ENCODE data around the gene PRKAR2A. TPM values are rescaled to one million over a fixed set of nuclear protein-coding genes. Genes with fewer than 3 reads are reported as not detected.
A peak's percentile ranks its signal among the peaks of the same experiment; 100 is the strongest.

The PRKAR2A gene
- total RNA-seq, 2 donors from 2014 or later: 14.8 to 32.0 TPM

- ATAC-seq (no peak), DNase-seq (no peak)
- 96 to 98% methylated on average over 4 of the region's 4 CpGs for WGBS, 2 donors
- TF ChIP-seq POLR2A (IDR thresholded peaks at IDR 0.05): no peak
- no peak for TF ChIP-seq CTCF (IDR thresholded peaks at IDR 0.05)
- no peaks in the 10 kb centered on the region for H3K4me1 ChIP-seq
- H3K27me3 ChIP-seq: no peaks in the 10 kb centered on the region
- H3K36me3 ChIP-seq (replicated peaks in 1 of 2; ENCODE audit: insufficient read depth in 1 of 2, low read depth in 2 of 2): peaks cover 0 to 5% of the 10 kb centered on the region in 2 donors
- no peak overlapping the region for H3K4me3 ChIP-seq
- H3K9me3 ChIP-seq: no peaks in the 10 kb centered on the region
- intact Hi-C loops (cut with DNase I): no loop called here
- H3K27ac ChIP-seq: no peak overlapping the region
Observed at GRCh38 chr3:48759071-48759470, 88.6 kb downstream of the PRKAR2A start.

GRCh38 chr3:48756640-48757039 lies 91.0 kb downstream of the PRKAR2A start:
- TF ChIP-seq CTCF (IDR thresholded peaks at IDR 0.05): no peak
- TF ChIP-seq POLR2A (IDR thresholded peaks at IDR 0.05): no peak
- intact Hi-C loops (cut with DNase I): no loop called here
- no peaks in the 10 kb centered on the region for H3K27me3 ChIP-seq
- WGBS, 2 donors: 88 to 91% methylated on average over 5 of the region's 5 CpGs
- H3K9me3 ChIP-seq: no peaks in the 10 kb centered on the region
- H3K4me1 ChIP-seq: no peaks in the 10 kb centered on the region
- H3K36me3 ChIP-seq (replicated peaks in 1 of 2; ENCODE audit: insufficient read depth in 1 of 2, low read depth in 2 of 2): peaks cover 0 to 5% of the 10 kb centered on the region in 2 donors
- no peak overlapping the region for H3K27ac ChIP-seq
- no peak overlapping the region for H3K4me3 ChIP-seq
- DNase-seq (no peak), ATAC-seq (no peak)

- no peak overlapping the region for H3K27ac ChIP-seq
- no peaks in the 10 kb centered on the region for H3K27me3 ChIP-seq
- no peaks in the 10 kb centered on the region for H3K4me1 ChIP-seq
- DNase-seq: no peak
- 55 to 64% methylated on average over 1 of the region's 1 CpG for WGBS, 2 donors
- H3K36me3 ChIP-seq (replicated peaks in 1 of 2; ENCODE audit: insufficient read depth in 1 of 2, low read depth in 2 of 2): peaks cover 0 to 9% of the 10 kb centered on the region in 2 donors
- intact Hi-C loops (cut with DNase I): no loop called here
- ATAC-seq: no peak
- H3K4me3 ChIP-seq: no peak overlapping the region
- no peaks in the 10 kb centered on the region for H3K9me3 ChIP-seq
- no peak for TF ChIP-seq POLR2A (IDR thresholded peaks at IDR 0.05)
- no peak for TF ChIP-seq CTCF (IDR thresholded peaks at IDR 0.05)
Observed at GRCh38 chr3:48750856-48751255, 96.8 kb downstream of the PRKAR2A start.

GRCh38 chr3:48748754-48749153 lies 98.9 kb downstream of the PRKAR2A start:
- 70 to 91% methylated on average over 3 of the region's 3 CpGs for WGBS, 2 donors
- Histone ChIP-seq H3K27me3 (no peaks in the 10 kb centered on the region), H3K9me3 (no peaks in the 10 kb centered on the region), H3K36me3 (replicated peaks in 1 of 2; ENCODE audit: insufficient read depth in 1 of 2, low read depth in 2 of 2) (peaks cover 0 to 9% of the 10 kb centered on the region in 2 donors), H3K27ac (peak overlapping the region in 1 of 4 donors; percentile 26), H3K4me1 (no peaks in the 10 kb centered on the region), H3K4me3 (no peak overlapping the region)
- ATAC-seq (no peak), DNase-seq (peak in 1 of 4 donors; percentile 31)
- intact Hi-C loops (cut with DNase I): no loop called here
- TF ChIP-seq CTCF (IDR thresholded peaks at IDR 0.05) (no peak), POLR2A (IDR thresholded peaks at IDR 0.05) (no peak)

GRCh38 chr3:48747706-48748105 lies 100.0 kb downstream of the PRKAR2A start:
- TF ChIP-seq POLR2A (IDR thresholded peaks at IDR 0.05): no peak
- TF ChIP-seq CTCF (IDR thresholded peaks at IDR 0.05): no peak
- H3K27me3 ChIP-seq: no peaks in the 10 kb centered on the region
- intact Hi-C loops (cut with DNase I): no loop called here
- no peaks in the 10 kb centered on the region for H3K4me1 ChIP-seq
- peaks cover 0 to 9% of the 10 kb centered on the region in 2 donors for H3K36me3 ChIP-seq (replicated peaks in 1 of 2; ENCODE audit: insufficient read depth in 1 of 2, low read depth in 2 of 2)
- 38 to 40% methylated on average over 4 of the region's 4 CpGs for WGBS, 2 donors
- ATAC-seq: no peak
- no peaks in the 10 kb centered on the region for H3K9me3 ChIP-seq
- no peak for DNase-seq
- H3K27ac ChIP-seq: peak overlapping the region in 2 of 4 donors; percentile 23 to 58
- H3K4me3 ChIP-seq: no peak overlapping the region

All from body of pancreas (tissue), 4 donors.